Measurements from ENCODE around the gene ZNF169. TPM values are rescaled to one million over a fixed set of nuclear protein-coding genes. Genes with fewer than 3 reads are reported as not detected.
"Not testable (repeated sequence)": the region's sequence is repeated elsewhere in the genome, so short reads cannot be mapped to it uniquely, and the experiment has no call there.

The ZNF169 gene
- total RNA-seq = 10.3 TPM

GRCh38 chr9:94259077-94259862 is at the start of gene ZNF169:
Gene ZNF169, plus strand, starts transcription at chr9:94259298. Its CDS starts 19,515 bp downstream, at chr9:94278813.
- peak; percentile 92 for DNase-seq

- no peak for DNase-seq
These were observed 48.2 kb upstream of the ZNF169 start for GRCh38 chr9:94210616-94211603.

GRCh38 chr9:94212091-94212490 is 47.0 kb upstream of the ZNF169 start:
- DNase-seq = no peak

GRCh38 chr9:94212531-94212930 is 46.6 kb upstream of the ZNF169 start:
- no peak for DNase-seq

GRCh38 chr9:94213511-94214124 is 45.5 kb upstream of the ZNF169 start:
- DNase-seq = peak; percentile 92

- DNase-seq = no peak
These were observed 36.2 kb upstream of the ZNF169 start for GRCh38 chr9:94222870-94223269.

- not testable (repeated sequence) for DNase-seq
These were observed 33.7 kb upstream of the ZNF169 start for GRCh38 chr9:94225413-94225812.

- no peak for DNase-seq
These were observed 30.5 kb upstream of the ZNF169 start for GRCh38 chr9:94228616-94229015.

- DNase-seq = no peak
These were observed 26.7 kb upstream of the ZNF169 start for GRCh38 chr9:94232428-94232827.

- DNase-seq = not testable (repeated sequence)
These were observed 18.0 kb upstream of the ZNF169 start for GRCh38 chr9:94241098-94241497.

- DNase-seq = no peak
These were observed 13.4 kb upstream of the ZNF169 start for GRCh38 chr9:94245651-94246050.

- DNase-seq = no peak
These were observed 8.6 kb upstream of the ZNF169 start for GRCh38 chr9:94250456-94250855.

GRCh38 chr9:94256007-94256406 is 3.1 kb upstream of the ZNF169 start:
- DNase-seq = no peak

- DNase-seq = not testable (repeated sequence)
These were observed 6.7 kb downstream of the ZNF169 start for GRCh38 chr9:94265626-94266402.

GRCh38 chr9:94269264-94269663 is 10.2 kb downstream of the ZNF169 start:
- DNase-seq = no peak

GRCh38 chr9:94270009-94270408 is 10.9 kb downstream of the ZNF169 start:
- no peak for DNase-seq

GRCh38 chr9:94277029-94277428 is 17.9 kb downstream of the ZNF169 start:
- DNase-seq = not testable (repeated sequence)

GRCh38 chr9:94277885-94278536 is 18.9 kb downstream of the ZNF169 start:
- no peak for DNase-seq

GRCh38 chr9:94280409-94280989 is 21.4 kb downstream of the ZNF169 start:
- no peak for DNase-seq

- no peak for DNase-seq
These were observed 22.0 kb downstream of the ZNF169 start for GRCh38 chr9:94281101-94281500.

GRCh38 chr9:94286116-94286515 is 27.0 kb downstream of the ZNF169 start:
- DNase-seq = no peak

All from tongue (tissue), 2 donors.